Putamen (tissue), 1 donor: Measurements from ENCODE around the gene ZFP36L2.

ENCODE experiments used
- DNase-seq: peaks from one replicate; pipeline ENCODE4 v3.0.0-alpha.2; 2016; ENCODE audit warnings: low spot score

ZFP36L2 gene

DNA sequence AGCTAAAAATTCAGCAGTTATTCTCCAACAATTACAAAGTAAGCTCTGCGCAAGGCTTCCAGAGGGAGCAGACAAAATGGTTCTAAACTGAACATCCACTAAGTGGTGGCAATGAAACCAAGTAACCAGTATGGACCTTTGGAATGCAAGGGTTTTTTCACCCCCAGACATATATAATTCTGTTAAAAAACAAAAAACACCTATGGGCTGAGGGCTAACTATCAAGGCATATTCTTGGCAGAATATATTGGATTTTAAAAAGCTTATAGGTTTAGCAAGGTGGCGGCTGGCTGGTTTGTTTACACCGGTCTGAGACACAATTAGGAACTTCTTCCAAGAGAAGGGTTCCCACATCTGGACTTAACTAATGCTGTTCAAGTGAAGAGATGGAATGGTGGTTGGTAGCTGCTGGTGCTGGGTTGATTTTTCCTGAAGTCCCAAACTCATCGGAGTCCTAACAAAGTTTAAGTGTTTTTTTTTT is 2.8 kb downstream of the ZFP36L2 start:
- DNase-seq: no peak

DNA sequence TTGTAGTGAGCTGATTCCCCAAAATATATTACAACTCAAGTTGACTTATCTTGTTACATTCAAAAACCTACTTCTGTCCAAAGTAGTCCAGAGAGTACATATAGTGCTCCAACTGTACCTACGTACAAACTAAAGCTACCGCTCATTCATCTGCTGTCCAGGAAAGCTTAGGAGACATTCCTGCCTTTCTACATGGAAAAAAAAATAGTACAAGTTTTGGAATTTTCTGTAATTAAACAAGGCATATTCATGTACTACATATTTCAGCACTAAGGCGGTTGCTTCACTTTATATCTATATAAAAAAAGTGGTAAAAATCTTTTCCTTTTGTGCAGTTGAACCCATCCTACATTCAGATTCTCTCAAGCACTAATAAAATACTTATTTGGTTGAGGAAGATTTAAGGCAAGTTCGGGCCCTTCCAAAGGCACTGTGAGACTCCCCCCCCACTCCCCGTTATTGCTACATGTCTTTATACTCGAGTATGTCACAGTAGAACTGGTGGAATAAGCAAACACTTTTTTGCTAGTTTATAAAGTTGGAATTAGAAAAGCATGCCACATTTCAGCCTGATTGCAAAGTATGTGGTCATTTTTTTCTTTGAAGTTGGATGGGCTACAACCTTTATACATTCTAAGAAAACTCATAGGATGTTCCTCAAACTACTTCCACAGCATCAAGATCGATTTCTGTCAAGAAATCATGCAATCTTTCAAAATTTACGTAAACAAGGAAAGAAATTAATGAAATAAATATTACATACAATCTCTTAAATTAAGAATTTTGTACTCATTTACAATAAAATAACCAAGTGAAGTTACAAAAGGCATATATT is 3.7 kb downstream of the ZFP36L2 start:
- DNase-seq: peak; percentile 20

DNA sequence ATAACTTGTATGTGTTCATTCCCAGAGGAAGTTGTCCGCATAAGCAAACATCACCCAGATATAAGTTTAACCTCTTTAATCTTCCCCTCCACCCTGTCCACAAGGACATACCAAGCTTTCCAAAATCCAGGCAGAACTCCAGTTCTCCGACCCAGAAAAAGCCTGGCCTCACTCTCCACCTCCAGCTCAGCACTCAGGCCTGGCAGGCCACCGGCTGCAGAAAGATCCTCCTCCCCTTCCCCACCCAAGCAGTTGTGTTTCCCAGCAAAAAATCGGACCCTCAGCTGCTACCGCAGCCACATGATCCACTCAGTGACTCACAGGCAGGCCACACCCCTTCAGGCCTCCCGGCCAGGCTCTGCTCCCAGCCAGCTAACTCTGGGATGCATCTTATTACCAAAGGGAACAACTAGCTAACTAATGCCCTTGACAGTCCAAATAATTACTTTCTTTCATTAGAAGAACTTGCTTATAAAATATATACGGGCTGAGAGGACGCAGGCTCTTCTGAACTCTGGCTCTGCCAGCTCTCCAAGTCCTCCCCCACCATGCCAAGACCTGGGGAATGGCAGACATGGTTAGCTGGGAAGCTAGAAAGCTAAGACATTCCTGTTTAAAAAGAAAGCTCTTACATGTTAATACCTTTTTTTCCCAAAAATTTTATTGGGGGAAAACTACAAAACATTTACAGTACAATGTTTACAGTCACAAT is 4.5 kb downstream of the ZFP36L2 start:
- peak; percentile 93 for DNase-seq

DNA sequence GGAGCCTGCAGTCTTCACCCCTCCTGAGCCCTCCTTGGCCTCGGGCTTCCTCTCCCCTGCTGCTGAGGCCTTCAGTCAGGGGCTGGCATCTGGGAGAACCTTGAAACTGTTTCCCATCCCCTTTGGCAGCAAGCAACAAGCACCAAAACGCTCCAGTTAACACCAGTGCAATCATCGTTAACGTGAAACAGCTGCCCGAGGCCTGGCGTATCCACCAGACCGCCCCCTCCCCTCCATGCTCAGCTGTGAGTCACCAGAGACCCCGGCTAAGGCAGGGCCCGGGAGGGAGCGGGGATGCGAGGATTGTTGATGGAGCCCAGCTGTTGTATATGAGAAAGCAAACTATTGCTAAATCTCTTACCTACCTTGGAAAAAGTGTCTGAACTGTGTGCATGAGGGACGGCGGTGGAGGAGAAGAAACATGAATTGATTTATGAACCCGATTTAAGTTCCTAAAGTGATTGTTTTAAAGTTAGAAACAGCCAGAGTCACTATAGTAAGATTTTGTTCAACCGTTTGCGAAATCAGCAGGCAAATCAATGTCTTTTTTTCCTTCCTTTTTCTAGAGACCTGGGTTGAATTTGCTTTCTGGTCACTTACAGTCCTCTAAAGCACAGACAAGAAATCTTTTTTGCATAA is 5.2 kb downstream of the ZFP36L2 start:
- DNase-seq: peak; percentile 19

DNA sequence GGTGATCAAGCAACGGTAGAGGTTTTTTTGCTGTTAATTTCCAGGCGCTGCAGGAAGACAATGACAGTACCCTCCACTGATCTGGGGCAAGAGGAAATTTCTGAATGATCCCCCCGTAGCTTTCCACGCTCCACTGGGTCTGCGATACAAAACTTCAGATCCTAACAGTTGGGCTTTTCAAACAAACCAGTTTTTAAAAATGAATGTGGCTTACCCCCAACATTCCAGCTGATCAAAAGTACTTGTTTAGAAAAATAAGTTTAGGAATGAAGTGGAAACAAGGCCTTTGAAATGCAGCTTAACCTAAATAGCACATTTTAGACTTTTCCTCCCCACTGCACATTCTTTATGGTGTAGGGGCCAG is 5.7 kb downstream of the ZFP36L2 start:
- DNase-seq: peak; percentile 14

DNA sequence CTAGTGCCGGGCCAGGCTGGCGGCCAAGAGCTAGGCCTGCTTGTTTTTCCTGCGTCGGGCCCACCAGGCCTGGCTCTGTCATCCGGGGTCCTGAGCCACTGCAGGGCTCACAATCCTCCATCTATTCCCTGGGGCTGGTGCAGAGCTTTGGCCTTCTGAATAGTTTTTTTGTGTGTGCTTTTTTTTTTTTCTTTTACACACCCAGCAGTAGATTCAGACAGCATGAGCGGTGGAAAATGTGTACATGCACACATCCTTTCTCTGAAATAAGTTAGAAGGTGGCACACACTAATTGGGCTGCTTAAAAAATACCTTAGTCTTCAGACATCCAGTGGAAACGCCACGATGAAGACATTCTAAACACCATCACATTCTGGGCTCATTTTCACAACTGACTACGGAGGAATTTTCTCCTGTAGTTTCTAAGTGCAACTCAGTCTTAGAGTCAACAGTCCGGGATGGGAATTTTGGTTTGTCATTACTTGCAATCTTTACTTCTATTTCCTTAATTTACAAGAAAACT is 6.1 kb downstream of the ZFP36L2 start:
- DNase-seq: no peak

DNA sequence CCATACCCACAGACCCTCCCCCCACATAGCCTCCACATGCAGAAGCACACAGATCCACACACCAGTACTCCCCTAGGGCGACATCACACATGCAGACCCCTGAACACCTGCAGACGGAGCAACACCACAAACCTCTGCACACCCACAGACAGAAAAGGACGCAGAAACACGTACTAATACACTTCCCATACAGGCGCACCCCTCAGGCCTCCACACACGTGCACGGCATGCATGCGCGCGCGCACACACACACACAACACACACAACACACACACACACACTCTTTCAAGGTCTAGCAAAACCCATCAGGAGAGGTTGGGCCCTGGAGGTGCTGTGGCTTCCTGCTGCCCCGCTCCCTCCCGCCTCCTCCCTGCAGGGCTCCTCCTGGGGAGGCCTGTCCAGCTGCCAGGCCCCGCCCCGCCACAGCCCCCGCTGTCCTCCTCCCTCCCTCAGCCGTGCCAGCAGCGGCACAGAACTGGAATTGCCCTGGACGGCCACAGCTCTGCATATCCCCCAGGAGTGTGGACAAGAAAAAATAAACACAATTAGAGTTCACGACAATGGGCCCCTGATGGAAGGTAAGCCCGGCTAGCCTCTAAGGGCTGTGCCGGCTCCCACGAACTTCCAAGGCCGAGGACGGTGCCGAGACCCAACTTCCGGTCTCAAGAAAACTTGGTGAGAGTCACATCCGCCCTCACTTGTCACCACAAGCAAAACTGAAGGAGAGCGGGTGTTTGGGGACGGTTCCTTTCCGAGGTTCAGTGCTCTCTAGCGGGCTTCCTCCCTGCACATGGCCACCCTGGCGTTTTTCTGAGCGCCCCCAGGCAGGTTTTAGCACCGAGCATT is 6.8 kb downstream of the ZFP36L2 start:
- peak; percentile 82 for DNase-seq

DNA sequence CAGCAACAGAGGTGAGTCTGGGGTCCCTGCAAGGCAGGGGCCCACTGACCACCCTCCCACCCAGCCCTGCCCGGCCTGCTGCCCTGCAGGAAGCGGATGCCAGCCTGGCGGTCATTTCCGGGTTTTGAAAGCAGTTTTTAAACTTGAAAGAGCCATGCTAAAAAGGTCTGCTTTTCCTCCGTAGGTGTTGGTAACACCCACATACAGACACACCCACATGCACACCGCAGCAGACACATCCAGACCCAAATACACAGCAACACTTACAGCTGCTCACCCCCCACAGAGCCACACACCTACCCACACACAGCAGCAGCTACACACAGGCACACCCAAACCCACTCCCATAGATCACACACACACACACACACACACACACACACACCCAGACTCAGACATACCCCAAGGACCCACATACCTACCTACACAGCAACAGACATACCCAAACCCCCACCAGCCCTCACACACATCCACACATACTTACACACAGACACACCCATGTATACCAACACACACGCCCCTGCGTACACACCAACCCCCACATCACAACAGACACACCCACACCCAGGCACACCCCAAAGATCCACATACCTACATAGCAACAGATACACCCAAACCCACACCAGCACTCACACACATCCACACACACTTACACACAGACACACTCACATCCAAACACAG is 7.6 kb downstream of the ZFP36L2 start:
- DNase-seq: no peak

DNA sequence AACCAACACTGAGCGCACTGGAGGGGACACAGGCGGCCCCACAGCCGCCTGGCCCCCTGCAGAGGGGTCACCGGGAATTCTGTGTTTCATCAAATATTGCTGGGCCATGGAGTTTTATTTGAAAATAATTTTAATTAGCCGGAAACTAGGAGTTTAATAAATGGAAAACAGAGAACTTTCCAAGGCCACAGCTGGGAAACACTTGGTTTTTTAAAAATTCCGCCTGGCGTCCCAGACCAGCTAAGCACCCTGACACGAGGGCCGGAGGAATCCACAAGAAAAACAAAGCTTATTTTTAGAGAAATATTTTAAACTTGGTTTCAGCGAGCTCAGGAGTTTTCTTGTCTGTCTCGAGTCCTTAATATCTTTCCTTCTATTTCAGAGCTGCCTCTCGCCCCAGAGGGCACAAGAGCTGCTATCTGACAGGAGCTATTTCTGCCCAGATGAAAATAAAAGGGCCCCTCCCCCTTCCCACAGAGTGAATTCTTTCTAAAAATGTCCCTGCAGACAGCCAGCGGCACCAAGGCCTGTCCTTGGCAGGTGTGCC is 8.2 kb downstream of the ZFP36L2 start:
- peak; percentile 22 for DNase-seq

DNA sequence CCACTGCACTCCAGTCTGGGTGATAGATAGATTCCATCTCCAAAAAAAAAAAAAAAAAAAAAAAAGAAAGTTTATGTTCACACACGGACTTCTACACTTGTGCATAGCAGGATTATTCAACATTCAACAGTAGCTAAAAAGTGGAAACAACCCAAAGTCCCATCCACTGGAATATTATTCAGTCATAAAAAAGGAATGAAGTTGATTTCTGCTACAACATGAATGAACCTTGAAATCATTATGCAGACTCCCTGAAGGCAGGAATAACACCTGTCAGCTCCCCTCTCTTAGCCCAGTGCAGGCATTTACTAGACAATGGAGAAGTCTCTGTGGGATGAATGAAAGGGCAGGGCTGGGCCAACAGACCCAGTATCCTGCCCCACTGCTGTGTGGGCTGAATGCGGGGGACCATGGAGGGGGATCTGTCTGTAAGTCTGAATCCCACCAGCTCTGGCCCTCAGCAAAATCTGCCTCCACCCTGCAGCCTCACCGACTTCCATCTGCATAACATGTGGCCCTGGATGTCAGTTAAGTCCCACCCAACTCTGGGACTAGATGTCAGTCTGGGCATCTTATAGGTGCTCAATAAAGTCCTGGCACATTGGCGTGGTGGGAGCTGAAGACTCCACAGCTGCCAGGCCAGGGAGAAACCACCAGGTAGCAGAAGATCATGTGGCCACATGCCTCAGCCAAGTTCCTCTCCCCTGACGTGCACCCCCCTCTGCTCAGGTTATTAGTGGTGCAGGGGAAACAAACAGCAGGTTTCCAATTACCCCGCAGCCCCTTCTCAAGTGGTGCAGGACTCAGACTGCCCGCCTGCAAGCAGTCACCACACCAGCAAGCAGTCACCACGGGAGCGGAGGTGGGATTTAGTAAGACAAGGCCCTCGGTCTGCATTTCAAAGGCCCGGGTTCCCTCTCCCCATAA is 8.9 kb downstream of the ZFP36L2 start:
- no peak for DNase-seq

DNA sequence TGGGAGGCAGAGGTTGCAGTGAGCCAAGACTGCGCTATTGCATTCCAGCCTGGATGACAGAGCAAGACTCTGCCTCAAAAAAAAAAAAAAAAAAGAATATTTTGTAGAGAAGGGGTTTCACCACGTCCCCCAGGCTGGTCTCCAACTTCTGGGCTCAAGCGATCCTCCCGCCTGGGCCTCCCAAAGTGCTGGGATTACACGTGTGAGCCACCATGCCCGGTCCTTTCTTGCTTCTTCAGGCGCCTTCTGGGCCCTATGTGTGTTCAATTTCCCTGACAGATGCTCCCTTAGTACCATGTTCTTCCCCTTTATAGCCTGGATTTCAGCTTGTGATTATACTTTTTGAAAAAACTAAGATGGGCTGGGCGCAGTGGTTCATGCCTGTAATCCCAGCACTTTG is 9.8 kb downstream of the ZFP36L2 start:
- no peak for DNase-seq

DNA sequence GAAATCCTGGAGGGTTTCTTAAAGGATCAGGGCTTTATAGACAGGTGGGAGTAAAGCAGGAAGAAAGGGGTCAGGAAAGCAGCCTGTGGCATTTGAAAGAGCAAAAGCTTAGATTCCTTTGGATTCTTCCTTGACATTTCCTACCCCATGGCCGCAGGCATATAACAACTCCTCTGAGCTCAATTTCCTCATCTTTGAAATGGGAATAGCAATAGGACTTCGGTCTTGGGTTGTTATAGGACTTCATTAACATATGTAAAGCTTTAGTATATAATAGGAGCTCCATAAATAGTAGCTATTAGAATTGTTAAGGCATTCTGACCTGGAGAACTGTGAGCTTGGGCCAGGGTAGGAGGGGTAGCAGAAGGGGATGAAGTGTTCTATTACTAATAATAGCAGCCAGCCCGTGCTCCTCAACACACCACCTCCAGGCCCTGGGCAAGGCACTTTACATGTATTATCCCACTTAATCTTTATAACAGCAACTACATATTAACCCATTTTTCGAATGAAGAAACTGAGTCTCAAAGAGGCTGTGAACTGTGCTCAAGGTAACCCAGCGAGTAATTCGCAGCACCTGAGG is 10.6 kb downstream of the ZFP36L2 start:
- DNase-seq: no peak

DNA sequence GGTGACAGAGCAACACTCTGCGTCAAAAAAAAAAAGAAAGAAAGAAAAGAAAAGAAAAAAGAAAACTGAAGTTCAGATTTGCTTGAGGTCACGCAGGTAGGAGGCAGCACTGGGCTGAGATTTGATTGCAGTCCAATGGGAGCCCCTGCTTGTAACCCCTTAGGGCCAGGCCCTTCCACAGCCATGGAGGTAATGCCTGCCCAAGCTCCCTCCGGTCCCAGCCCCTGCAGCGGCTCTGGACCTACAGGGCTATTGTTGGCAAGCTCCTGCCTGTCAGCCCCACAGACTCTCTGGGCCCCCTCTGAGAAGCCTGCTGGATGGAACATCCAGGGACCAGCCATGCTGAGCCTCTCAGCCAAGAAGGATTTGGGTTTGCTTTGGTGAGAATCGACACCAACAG is 12.2 kb downstream of the ZFP36L2 start:
- no peak for DNase-seq

DNA sequence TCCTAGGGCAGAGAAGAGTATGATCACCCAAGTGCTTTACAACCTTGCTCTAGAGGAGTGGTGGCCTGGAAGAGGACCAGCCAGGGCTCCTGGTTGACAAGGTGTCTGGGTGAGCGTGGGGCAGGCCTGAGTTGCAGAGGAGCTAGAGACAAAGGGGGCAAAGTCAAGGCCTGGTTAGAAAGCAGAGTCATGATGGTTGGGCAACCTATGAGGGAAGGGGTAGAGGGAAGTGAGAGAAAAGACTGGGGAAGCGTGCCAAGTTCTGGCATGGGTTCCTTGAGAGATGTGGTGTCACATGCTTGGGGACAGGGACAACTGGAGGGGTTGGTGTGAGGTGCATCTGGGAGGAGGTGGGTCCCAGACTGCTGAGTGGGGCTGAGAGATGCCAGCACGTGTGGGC is 13.5 kb downstream of the ZFP36L2 start:
- DNase-seq: peak; percentile 42

DNA sequence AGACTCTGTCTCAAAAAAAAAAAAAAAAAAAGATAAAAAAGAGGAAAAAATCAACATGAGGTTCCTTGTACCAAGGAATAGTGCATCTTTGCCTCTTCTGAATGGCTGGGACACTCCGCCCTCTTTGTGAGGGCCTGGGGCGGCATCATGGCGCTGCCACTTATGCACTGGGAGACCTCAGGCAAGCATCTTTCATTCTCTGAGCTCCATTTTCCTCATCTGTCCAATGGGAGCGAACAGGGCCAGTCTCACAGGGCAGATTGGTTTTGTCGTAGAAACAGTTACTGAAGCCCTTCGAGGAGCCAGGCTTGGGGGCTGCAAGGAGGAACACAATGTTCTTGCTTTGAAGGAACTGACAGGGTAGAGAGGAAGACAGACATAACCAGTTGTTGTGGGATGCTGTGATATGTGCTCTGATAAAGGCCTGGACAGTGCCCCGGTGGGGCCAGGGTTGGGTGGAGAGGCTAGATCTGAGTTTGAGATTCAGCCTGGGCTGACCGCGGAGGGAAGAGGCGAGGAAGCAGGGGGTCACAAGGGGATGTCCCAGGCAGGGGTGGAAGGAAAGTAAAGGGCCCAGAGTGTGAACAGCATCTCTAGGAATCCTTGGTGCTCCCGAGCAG is 14.1 kb downstream of the ZFP36L2 start:
- no peak for DNase-seq

DNA sequence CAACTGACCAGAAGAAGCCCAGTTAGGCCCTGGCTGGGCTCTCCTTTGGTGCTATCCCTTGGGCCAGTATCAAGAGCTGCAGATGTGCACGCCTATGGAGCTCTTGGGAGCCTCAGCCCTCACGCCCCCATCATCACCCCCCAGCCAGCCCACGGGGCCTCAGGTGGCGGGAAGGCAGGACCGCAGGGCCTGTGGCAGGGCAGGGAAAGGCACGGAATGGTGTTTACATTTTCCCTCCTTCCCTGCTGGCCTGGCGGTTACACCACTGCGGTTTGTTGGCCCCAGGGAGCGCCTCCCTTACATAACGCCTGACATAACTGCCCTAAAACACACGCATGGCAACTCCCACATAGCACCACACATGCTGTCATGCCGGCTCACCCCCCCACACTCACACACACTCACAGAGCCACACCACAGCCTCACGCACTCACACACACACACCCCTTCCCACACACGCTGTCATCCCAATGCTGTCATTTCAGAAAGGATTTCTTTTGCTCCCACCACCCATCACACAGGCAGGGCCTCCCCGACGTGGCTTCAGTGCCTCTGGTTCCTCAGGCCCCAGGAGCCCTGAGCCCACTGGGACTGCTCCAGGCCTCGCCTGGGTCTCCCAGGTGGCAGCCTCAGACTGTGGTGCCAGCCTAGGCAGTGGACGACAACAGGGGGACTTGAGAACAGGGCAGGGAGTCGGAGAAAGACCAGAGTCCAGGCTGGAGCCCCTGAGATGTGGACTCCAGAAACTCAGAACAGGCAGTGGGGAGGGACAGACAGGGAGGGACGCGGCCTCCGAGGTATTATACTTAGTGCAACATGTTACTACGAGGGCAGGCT is 15.7 kb downstream of the ZFP36L2 start:
- peak; percentile 52 for DNase-seq

DNA sequence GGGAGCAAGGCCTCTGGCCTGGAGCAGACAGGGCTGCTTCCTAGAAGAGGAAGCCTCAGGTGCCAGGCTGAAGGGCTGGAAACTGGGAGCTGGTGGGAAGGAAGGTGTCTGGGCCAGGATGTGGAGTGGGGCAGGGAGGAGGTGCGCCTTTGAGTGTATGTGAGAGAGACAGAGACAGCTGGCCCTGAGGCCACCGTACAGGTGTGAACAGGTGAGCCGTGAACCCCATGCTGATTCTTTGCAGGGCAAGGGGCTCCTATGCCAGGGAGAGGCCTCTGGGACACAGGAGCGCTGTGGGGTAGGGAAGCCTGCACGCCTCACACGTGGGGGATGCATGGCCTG is 16.3 kb downstream of the ZFP36L2 start:
- no peak for DNase-seq

DNA sequence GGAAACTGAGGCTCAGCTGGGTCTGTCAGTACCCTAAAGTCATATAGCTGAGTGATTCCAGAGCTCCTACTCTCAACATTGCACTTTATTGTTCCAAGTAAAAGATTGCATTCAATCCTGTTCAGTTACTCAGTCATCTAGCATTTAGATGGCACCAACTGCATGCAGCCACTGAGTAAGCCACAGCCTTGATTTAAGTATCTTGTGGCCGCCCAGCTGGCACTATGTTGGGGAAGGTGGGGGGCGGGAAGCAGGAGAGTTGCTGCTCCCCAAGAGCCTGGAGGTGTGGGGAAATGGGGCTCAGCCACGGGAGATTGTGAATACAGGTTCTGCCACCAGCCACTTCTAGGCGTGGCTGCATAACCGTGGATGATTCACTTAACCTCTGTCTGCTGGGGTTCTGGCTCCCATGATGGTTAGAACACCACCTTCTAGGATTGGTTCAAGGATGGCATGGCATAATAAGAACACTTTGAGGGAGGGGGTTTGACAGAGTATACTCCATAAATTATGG is 17.1 kb downstream of the ZFP36L2 start:
- DNase-seq: no peak
